OCI-LY7 (cell line): ENCODE data around the gene ARHGAP26. TPM values are rescaled to one million over a fixed set of nuclear protein-coding genes. Genes with fewer than 3 reads are reported as not detected.

Experiments
- BruUV-seq: library from RNA; stranded (reverse); fragments of 400-500 nt; replicated peaks from 2 replicates; lab custom pipeline; 2021; lab: Mats Ljungman, UMichigan
- CTCF ChIA-PET: fragments of 300-600 bp; sonication (Branson Sonifier 250); formaldehyde crosslinking; loops from one replicate; lab custom pipeline; 2022; ENCODE audit warnings: antibody characterized with exemption; ENCODE audit not compliant: unreplicated experiment; lab: Charles Lee
- POLR2A ChIA-PET: fragments of 300-600 bp; sonication (Branson Sonifier 250); formaldehyde crosslinking; loops from one replicate; lab custom pipeline; 2022; ENCODE audit warnings: antibody characterized with exemption; lab: Charles Lee
- DNase-seq: peaks from one replicate; pipeline ENCODE4 v3.0.0-alpha.2; 2015; ENCODE audit warnings: low spot score
- H2AFZ ChIP-seq: fragments of 200-600 bp; sonication (generic), shearing (Covaris generic); 2 replicates; pipeline ENCODE4 v1.6.1; 2014; ENCODE audit warnings: mild to moderate bottlenecking, antibody characterized with exemption, low read length, moderate library complexity
- H3K27ac ChIP-seq: fragments of 200-600 bp; sonication (generic); 2 replicates; pipeline ENCODE4 v1.5.1; 2014; ENCODE audit warnings: mixed run types, low read depth, mild to moderate bottlenecking, moderate library complexity, low read length, inconsistent platforms; ENCODE audit not compliant: poor library complexity, severe bottlenecking
- H3K36me3 ChIP-seq: fragments of 200-600 bp; sonication (generic); 2 replicates; pipeline ENCODE4 v1.6.1; 2014; ENCODE audit warnings: mild to moderate bottlenecking, antibody characterized with exemption, low read length, moderate library complexity, mixed read lengths; ENCODE audit not compliant: insufficient read depth
- H3K4me1 ChIP-seq: fragments of 200-600 bp; sonication (generic); 2 replicates; pipeline ENCODE4 v1.5.1; 2014; ENCODE audit warnings: mild to moderate bottlenecking, low read length; ENCODE audit not compliant: insufficient read depth, poor library complexity, severe bottlenecking
- H3K4me2 ChIP-seq: fragments of 200-600 bp; sonication (generic); 2 replicates; pipeline ENCODE4 v1.6.1; 2014; ENCODE audit warnings: mild to moderate bottlenecking, low read length
- H3K4me3 ChIP-seq: fragments of 200-600 bp; sonication (generic); 2 replicates; pipeline ENCODE4 v1.5.1; 2014; ENCODE audit warnings: mild to moderate bottlenecking, low read depth, low read length; ENCODE audit not compliant: poor library complexity, severe bottlenecking
- H3K79me2 ChIP-seq: fragments of 200-600 bp; sonication (generic); 2 replicates; pipeline ENCODE4 v1.6.1; 2016; ENCODE audit warnings: low read depth, mild to moderate bottlenecking, low read length, moderate library complexity, mixed read lengths; ENCODE audit not compliant: insufficient read depth
- H3K9me2 ChIP-seq: fragments of 200-600 bp; sonication (generic); 2 replicates; pipeline ENCODE4 v1.6.1; 2016; ENCODE audit warnings: mild to moderate bottlenecking, low read length, mixed read lengths; ENCODE audit not compliant: insufficient read depth
- H3K9me3 ChIP-seq: fragments of 200-600 bp; sonication (generic); 2 replicates; pipeline ENCODE4 v1.6.1; 2014; ENCODE audit warnings: mild to moderate bottlenecking, mixed run types, low read length, mixed read lengths
- H4K20me1 ChIP-seq: fragments of 200-600 bp; sonication (generic); 2 replicates; pipeline ENCODE4 v1.6.1; 2014; ENCODE audit warnings: mild to moderate bottlenecking, antibody characterized with exemption, low read length, moderate library complexity, mixed read lengths; ENCODE audit not compliant: insufficient read depth
- CTCF ChIP-seq: fragments of 200-600 bp; sonication (generic); conservative IDR thresholded peaks from 2 replicates; pipeline ENCODE4 v1.5.1; 2014; ENCODE audit warnings: mild to moderate bottlenecking, antibody characterized with exemption, low read length, moderate library complexity, mixed read lengths
- EZH2phosphoT487 ChIP-seq: fragments of 200-600 bp; sonication (generic); IDR thresholded peaks from 2 replicates; pipeline ENCODE4 v1.6.1; 2018; ENCODE audit warnings: low read depth, borderline replicate concordance, mild to moderate bottlenecking, mixed run types, antibody characterized with exemption, low read length, moderate library complexity, mixed read lengths
- intact Hi-C: fragments of 100-400 bp; cut with micrococcal nuclease; formaldehyde crosslinking; loops from one replicate; pipeline ENCODE4 v1.10.0; 2022; ENCODE audit not compliant: unreplicated experiment
- total RNA-seq, 2 experiments: library from RNA; depleted of rRNA in 1 of 2; stranded (reverse); fragments of >200 nt in 1 of 2; shearing (Covaris generic) in 1 of 2; gene quantifications; 2 replicates each; pipeline ENCODE4 v1.2.3, GENCODE V29; 2014 to 2022

ARHGAP26 gene
- total RNA-seq, 2 experiments from 2014 or later, result 7.0 to 19.1 TPM

GRCh38 chr5:143182106-143182505 lies 411.9 kb downstream of the ARHGAP26 start:
- CTCF ChIA-PET, result no interaction called here
- Histone ChIP-seq H3K36me3 (no peaks in the 10 kb centered on the region), H3K9me2 (no peaks in the 10 kb centered on the region), H3K9me3 (no peaks in the 10 kb centered on the region), H2AFZ (no peak overlapping the region), H4K20me1 (no peaks in the 10 kb centered on the region), H3K27ac (no peak overlapping the region), H3K4me3 (no peak overlapping the region), H3K79me2 (no peaks in the 10 kb centered on the region), H3K4me1 (no peaks in the 10 kb centered on the region), H3K4me2 (no peak overlapping the region)
- TF ChIP-seq CTCF (no peak), EZH2phosphoT487 (no peak)
- POLR2A ChIA-PET, result no interaction called here
- intact Hi-C loops, result no loop called here
- no peak for DNase-seq
- BruUV-seq, result no TSS peak

GRCh38 chr5:143182901-143183820 lies 413.0 kb downstream of the ARHGAP26 start:
- no TSS peak for BruUV-seq
- ChIA-PET POLR2A (interaction anchor here (0.7 to 1.2 kb wide), 3 partner anchors 11 to 532 kb away, joined by 3 to 5 read pairs (median 3); no protein-coding TSS in a partner anchor), CTCF (interaction anchor here (0.6 kb wide), 1 partner anchor 140 kb away, joined by 3 read pairs; no protein-coding TSS in a partner anchor)
- Histone ChIP-seq H3K36me3 (no peaks in the 10 kb centered on the region), H4K20me1 (no peaks in the 10 kb centered on the region), H3K9me3 (no peaks in the 10 kb centered on the region), H3K9me2 (no peaks in the 10 kb centered on the region), H3K4me1 (no peaks in the 10 kb centered on the region), H3K4me3 (no peak overlapping the region), H3K27ac (no peak overlapping the region), H3K4me2 (no peak overlapping the region; the same call in 1 of the 2 replicates), H3K79me2 (no peaks in the 10 kb centered on the region), H2AFZ (no peak overlapping the region)
- intact Hi-C loops, result no loop called here
- DNase-seq, result no peak
- TF ChIP-seq CTCF (no peak), EZH2phosphoT487 (no peak)

- H4K20me1 ChIP-seq, result no peaks in the 10 kb centered on the region
- ChIA-PET CTCF (no interaction called here), POLR2A (interaction anchor here (1.2 kb wide), 1 partner anchor 10 kb away, joined by 3 read pairs; no protein-coding TSS in a partner anchor)
- no peaks in the 10 kb centered on the region for H3K36me3 ChIP-seq
- no peaks in the 10 kb centered on the region for H3K9me2 ChIP-seq
- no TSS peak for BruUV-seq
- no peak for DNase-seq
- H3K9me3 ChIP-seq, result no peaks in the 10 kb centered on the region
- H3K4me1 ChIP-seq, result no peaks in the 10 kb centered on the region
- no peak overlapping the region for H3K4me3 ChIP-seq
- TF ChIP-seq EZH2phosphoT487 (no peak), CTCF (no peak)
- H3K27ac ChIP-seq, result no peak overlapping the region
- H3K4me2 ChIP-seq, result no peak overlapping the region
- H2AFZ ChIP-seq, result no peak overlapping the region
- no peaks in the 10 kb centered on the region for H3K79me2 ChIP-seq
- intact Hi-C loops, result no loop called here
These were observed 413.8 kb downstream of the ARHGAP26 start for GRCh38 chr5:143183989-143184388.
